Astrocyte (in vitro differentiated cells and primary cell): Measurements from ENCODE around the gene ADAMTSL2.

Experiments
- EZH2 ChIP-seq: IDR thresholded peaks from 2 replicates; pipeline ENCODE4 v1.6.1; 2012; ENCODE audit warnings: mild to moderate bottlenecking, low read length, inconsistent platforms; ENCODE audit not compliant: insufficient read depth
- TF ChIP-seq, protein P1 (sequence below): IDR thresholded peaks from 2 replicates; pipeline ENCODE4 v1.5.1; 2011; ENCODE audit warnings: low read depth, mild to moderate bottlenecking, inconsistent platforms, low read length, moderate library complexity; ENCODE audit not compliant: insufficient read depth

DNA sequence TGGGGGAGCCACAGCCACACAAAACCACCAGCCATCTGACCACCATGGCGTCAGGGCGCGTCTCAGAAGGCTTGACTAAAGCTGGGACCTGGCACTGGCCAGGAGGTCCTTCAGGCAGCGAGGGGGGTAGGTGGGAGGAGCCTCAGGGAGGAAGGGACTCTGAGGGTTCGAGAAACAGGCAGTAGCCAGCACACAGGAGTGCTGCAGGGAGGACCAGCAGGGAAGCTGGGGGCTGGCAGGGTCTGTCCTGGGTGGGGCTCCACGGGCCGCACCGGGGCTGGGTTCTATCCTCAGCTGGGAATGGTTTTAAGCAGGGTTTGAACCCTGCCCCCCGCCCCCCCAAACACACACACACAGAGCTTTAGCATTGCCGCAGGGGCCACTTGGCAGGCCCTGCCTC is 67.2 kb downstream of the ADAMTSL2 start:
- TF ChIP-seq, protein P1, sequence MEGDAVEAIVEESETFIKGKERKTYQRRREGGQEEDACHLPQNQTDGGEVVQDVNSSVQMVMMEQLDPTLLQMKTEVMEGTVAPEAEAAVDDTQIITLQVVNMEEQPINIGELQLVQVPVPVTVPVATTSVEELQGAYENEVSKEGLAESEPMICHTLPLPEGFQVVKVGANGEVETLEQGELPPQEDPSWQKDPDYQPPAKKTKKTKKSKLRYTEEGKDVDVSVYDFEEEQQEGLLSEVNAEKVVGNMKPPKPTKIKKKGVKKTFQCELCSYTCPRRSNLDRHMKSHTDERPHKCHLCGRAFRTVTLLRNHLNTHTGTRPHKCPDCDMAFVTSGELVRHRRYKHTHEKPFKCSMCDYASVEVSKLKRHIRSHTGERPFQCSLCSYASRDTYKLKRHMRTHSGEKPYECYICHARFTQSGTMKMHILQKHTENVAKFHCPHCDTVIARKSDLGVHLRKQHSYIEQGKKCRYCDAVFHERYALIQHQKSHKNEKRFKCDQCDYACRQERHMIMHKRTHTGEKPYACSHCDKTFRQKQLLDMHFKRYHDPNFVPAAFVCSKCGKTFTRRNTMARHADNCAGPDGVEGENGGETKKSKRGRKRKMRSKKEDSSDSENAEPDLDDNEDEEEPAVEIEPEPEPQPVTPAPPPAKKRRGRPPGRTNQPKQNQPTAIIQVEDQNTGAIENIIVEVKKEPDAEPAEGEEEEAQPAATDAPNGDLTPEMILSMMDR = no peak
- no peak for TF ChIP-seq EZH2
